Measurements from ENCODE around the gene TNFAIP1.

TNFAIP1 gene

GRCh38 chr17:28318759-28319597 is 16.6 kb upstream of the TNFAIP1 start, which contains the start of gene TMEM97:
TSS of gene TMEM97 (plus strand) at chr17:28319200. CDS start at chr17:28319240, 40 bp downstream.
- H3K4me3 Mint-ChIP-seq, result peak within 1 kb of the TSS; percentile 91

GRCh38 chr17:28319598-28319935 is 16.0 kb upstream of the TNFAIP1 start:
- Mint-ChIP-seq H3K9me3 (no peaks in the 10 kb centered on the region), H3K4me1 (peaks cover 43% of the 10 kb centered on the region), H3K27ac (peak overlapping the region; percentile 90), H3K36me3 (peaks cover 8% of the 10 kb centered on the region), H3K4me3 (peak overlapping the region; percentile 91)
- no peak for DNase-seq (ENCODE audit: low spot score in 2 of 2)
- ATAC-seq, result no peak

More at GRCh38 chr17:28318759-28319597, 16.6 kb upstream of the TNFAIP1 start, which contains the start of gene TMEM97:
- no peaks in the 10 kb centered on the region for H3K9me3 Mint-ChIP-seq
- peak within 1 kb of the TSS; percentile 90 for H3K27ac Mint-ChIP-seq
- DNase-seq (ENCODE audit: low spot score in 2 of 2), result peak; percentile 90 to 95
- H3K36me3 Mint-ChIP-seq, result peaks cover 8% of the 10 kb centered on the region
- H3K4me1 Mint-ChIP-seq, result peaks cover 43% of the 10 kb centered on the region
- peak; percentile 99 for ATAC-seq

GRCh38 chr17:28320215-28321061 is 15.1 kb upstream of the TNFAIP1 start:
- H3K4me3 Mint-ChIP-seq, result peak overlapping the region; percentile 91
- H3K36me3 Mint-ChIP-seq, result peaks cover 8% of the 10 kb centered on the region
- no peaks in the 10 kb centered on the region for H3K9me3 Mint-ChIP-seq
- peaks cover 43% of the 10 kb centered on the region for H3K4me1 Mint-ChIP-seq
- peak overlapping the region; percentile 90 for H3K27ac Mint-ChIP-seq
- ATAC-seq (no peak), DNase-seq (ENCODE audit: low spot score in 2 of 2) (no peak)

GRCh38 chr17:28324267-28324745 is 11.3 kb upstream of the TNFAIP1 start:
- H3K27ac Mint-ChIP-seq, result no peak overlapping the region
- ATAC-seq (no peak), DNase-seq (ENCODE audit: low spot score in 2 of 2) (no peak)
- no peaks in the 10 kb centered on the region for H3K9me3 Mint-ChIP-seq
- peaks cover 47% of the 10 kb centered on the region for H3K36me3 Mint-ChIP-seq
- H3K4me3 Mint-ChIP-seq, result no peak overlapping the region
- H3K4me1 Mint-ChIP-seq, result peaks cover 46% of the 10 kb centered on the region

GRCh38 chr17:28324781-28325180 is 10.8 kb upstream of the TNFAIP1 start:
- no peak overlapping the region for H3K4me3 Mint-ChIP-seq
- peaks cover 44% of the 10 kb centered on the region for H3K4me1 Mint-ChIP-seq
- H3K27ac Mint-ChIP-seq, result no peak overlapping the region
- no peak for ATAC-seq
- peaks cover 51% of the 10 kb centered on the region for H3K36me3 Mint-ChIP-seq
- DNase-seq (ENCODE audit: low spot score in 2 of 2), result no peak
- no peaks in the 10 kb centered on the region for H3K9me3 Mint-ChIP-seq

GRCh38 chr17:28325211-28325610 is 10.3 kb upstream of the TNFAIP1 start:
- no peaks in the 10 kb centered on the region for H3K9me3 Mint-ChIP-seq
- H3K4me3 Mint-ChIP-seq, result no peak overlapping the region
- DNase-seq (ENCODE audit: low spot score in 2 of 2) (no peak), ATAC-seq (no peak)
- peaks cover 51% of the 10 kb centered on the region for H3K36me3 Mint-ChIP-seq
- peaks cover 40% of the 10 kb centered on the region for H3K4me1 Mint-ChIP-seq
- no peak overlapping the region for H3K27ac Mint-ChIP-seq

GRCh38 chr17:28326114-28326513 is 9.4 kb upstream of the TNFAIP1 start:
- H3K4me1 Mint-ChIP-seq, result peaks cover 31% of the 10 kb centered on the region
- ATAC-seq (no peak), DNase-seq (ENCODE audit: low spot score in 2 of 2) (no peak)
- no peaks in the 10 kb centered on the region for H3K9me3 Mint-ChIP-seq
- no peak overlapping the region for H3K4me3 Mint-ChIP-seq
- H3K27ac Mint-ChIP-seq, result no peak overlapping the region
- H3K36me3 Mint-ChIP-seq, result peaks cover 54% of the 10 kb centered on the region

GRCh38 chr17:28327031-28327607 is 8.4 kb upstream of the TNFAIP1 start:
- H3K4me1 Mint-ChIP-seq, result peaks cover 25% of the 10 kb centered on the region
- peaks cover 62% of the 10 kb centered on the region for H3K36me3 Mint-ChIP-seq
- DNase-seq (ENCODE audit: low spot score in 2 of 2), result peak in 1 of 2 donors; percentile 74
- H3K27ac Mint-ChIP-seq, result peak overlapping the region; percentile 52
- H3K4me3 Mint-ChIP-seq, result no peak overlapping the region
- no peaks in the 10 kb centered on the region for H3K9me3 Mint-ChIP-seq
- peak; percentile 100 for ATAC-seq

GRCh38 chr17:28327709-28328108 is 7.9 kb upstream of the TNFAIP1 start:
- no peaks in the 10 kb centered on the region for H3K9me3 Mint-ChIP-seq
- H3K4me1 Mint-ChIP-seq, result peaks cover 28% of the 10 kb centered on the region
- H3K4me3 Mint-ChIP-seq, result no peak overlapping the region
- no peak for DNase-seq (ENCODE audit: low spot score in 2 of 2)
- H3K27ac Mint-ChIP-seq, result peak overlapping the region; percentile 52
- peaks cover 62% of the 10 kb centered on the region for H3K36me3 Mint-ChIP-seq
- ATAC-seq, result no peak

GRCh38 chr17:28328325-28328724 is 7.2 kb upstream of the TNFAIP1 start:
- no peak for DNase-seq (ENCODE audit: low spot score in 2 of 2)
- H3K9me3 Mint-ChIP-seq, result no peaks in the 10 kb centered on the region
- no peak overlapping the region for H3K4me3 Mint-ChIP-seq
- H3K27ac Mint-ChIP-seq, result no peak overlapping the region
- H3K4me1 Mint-ChIP-seq, result peaks cover 28% of the 10 kb centered on the region
- H3K36me3 Mint-ChIP-seq, result peaks cover 62% of the 10 kb centered on the region
- ATAC-seq, result no peak

GRCh38 chr17:28330671-28331070 is 4.9 kb upstream of the TNFAIP1 start:
- H3K27ac Mint-ChIP-seq, result no peak overlapping the region
- H3K4me3 Mint-ChIP-seq, result no peak overlapping the region
- no peak for DNase-seq (ENCODE audit: low spot score in 2 of 2)
- peaks cover 44% of the 10 kb centered on the region for H3K4me1 Mint-ChIP-seq
- ATAC-seq, result no peak
- no peaks in the 10 kb centered on the region for H3K9me3 Mint-ChIP-seq
- peaks cover 67% of the 10 kb centered on the region for H3K36me3 Mint-ChIP-seq

GRCh38 chr17:28331891-28332420 is 3.6 kb upstream of the TNFAIP1 start:
- no peak for DNase-seq (ENCODE audit: low spot score in 2 of 2)
- Mint-ChIP-seq H3K4me1 (peaks cover 39% of the 10 kb centered on the region), H3K4me3 (no peak overlapping the region), H3K27ac (peak overlapping the region; percentile 33), H3K9me3 (no peaks in the 10 kb centered on the region), H3K36me3 (peaks cover 58% of the 10 kb centered on the region)
- ATAC-seq, result no peak

- H3K36me3 Mint-ChIP-seq, result peaks cover 50% of the 10 kb centered on the region
- ATAC-seq (no peak), DNase-seq (ENCODE audit: low spot score in 2 of 2) (no peak)
- peak overlapping the region; percentile 95 for H3K4me3 Mint-ChIP-seq
- H3K4me1 Mint-ChIP-seq, result peaks cover 39% of the 10 kb centered on the region
- H3K27ac Mint-ChIP-seq, result peak overlapping the region; percentile 96
- H3K9me3 Mint-ChIP-seq, result no peaks in the 10 kb centered on the region
Measured at GRCh38 chr17:28333083-28333746, 2.3 kb upstream of the TNFAIP1 start.

- H3K36me3 Mint-ChIP-seq, result peaks cover 40% of the 10 kb centered on the region
- peak overlapping the region; percentile 96 for H3K27ac Mint-ChIP-seq
- H3K9me3 Mint-ChIP-seq, result no peaks in the 10 kb centered on the region
- peak overlapping the region; percentile 95 for H3K4me3 Mint-ChIP-seq
- H3K4me1 Mint-ChIP-seq, result peaks cover 45% of the 10 kb centered on the region
- ATAC-seq, result no peak
- DNase-seq (ENCODE audit: low spot score in 2 of 2), result no peak
Measured at GRCh38 chr17:28334171-28334570, 1.4 kb upstream of the TNFAIP1 start.

Measured in stimulated activated effector memory CD8-positive, alpha-beta T cell treated with anti-CD3 and anti-CD28 coated beads, Interleukin-12 subunit alpha, Interleukin-12 subunit beta, amount 100 ng/mL, for 72 hours (primary cell).